ACC112 (cell line): Measurements from ENCODE around the gene CDYL.

Source experiments
- H2AFZ ChIP-seq: fragments of 200-600 bp; sonication (generic); one replicate; pipeline ENCODE4 v1.6.0; 2017; ENCODE audit warnings: antibody characterized with exemption, low read length; ENCODE audit not compliant: unreplicated experiment
- H3K27ac ChIP-seq: fragments of 200-600 bp; sonication (generic); 2 replicates; pipeline ENCODE4 v1.5.1; 2014; ENCODE audit warnings: low read depth, mild to moderate bottlenecking, antibody characterized with exemption, low read length, moderate library complexity
- H3K27me3 ChIP-seq: fragments of 200-600 bp; sonication (generic); 2 replicates; pipeline ENCODE4 v1.6.1; 2014; ENCODE audit warnings: mild to moderate bottlenecking, antibody characterized with exemption, low read length, moderate library complexity, mixed read lengths; ENCODE audit not compliant: insufficient read depth
- H3K36me3 ChIP-seq: fragments of 200-600 bp; sonication (generic); 2 replicates; pipeline ENCODE4 v1.6.1; 2016; ENCODE audit warnings: mild to moderate bottlenecking, antibody characterized with exemption, low read length, moderate library complexity, mixed read lengths; ENCODE audit not compliant: insufficient read depth
- H3K4me1 ChIP-seq: fragments of 200-600 bp; sonication (generic); one replicate; pipeline ENCODE4 v1.6.1; 2016; ENCODE audit warnings: low read length, mixed read lengths; ENCODE audit not compliant: insufficient read depth, unreplicated experiment, control insufficient read depth
- H3K4me3 ChIP-seq: fragments of 200-600 bp; sonication (generic); 2 replicates; pipeline ENCODE4 v1.5.1; 2014; ENCODE audit warnings: mild to moderate bottlenecking, low read depth, low read length
- H3K79me2 ChIP-seq: fragments of 200-600 bp; sonication (generic); one replicate; pipeline ENCODE4 v1.6.0; 2016; ENCODE audit warnings: low read length; ENCODE audit not compliant: control insufficient read depth, unreplicated experiment, insufficient read depth

The CDYL gene

DNA sequence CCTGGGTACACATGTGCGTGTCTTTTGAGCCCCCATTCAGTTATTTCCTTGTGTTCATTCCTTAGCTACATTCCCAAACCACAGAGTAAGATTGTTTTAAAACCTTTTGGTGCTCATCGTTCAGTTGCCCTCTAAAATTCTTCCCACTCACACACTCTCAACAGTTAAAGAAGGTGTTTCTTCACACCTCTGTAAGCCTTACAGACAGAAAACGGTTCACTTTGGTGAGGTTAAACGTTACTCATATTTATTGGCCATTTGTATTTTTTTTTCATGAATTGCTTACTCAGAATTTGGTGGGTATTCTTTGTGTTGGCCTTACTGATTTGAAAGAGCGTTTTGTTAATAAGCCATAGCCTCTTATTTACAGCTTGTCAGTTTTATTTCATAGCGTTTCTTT, 97.7 kb downstream of the CDYL start:
- Histone ChIP-seq H3K36me3 (no peaks in the 10 kb centered on the region), H3K27ac (no peak overlapping the region), H3K4me1 (peaks cover 13% of the 10 kb centered on the region), H2AFZ (no peak overlapping the region), H3K79me2 (peaks cover 86% of the 10 kb centered on the region), H3K4me3 (no peak overlapping the region), H3K27me3 (no peaks in the 10 kb centered on the region)

DNA sequence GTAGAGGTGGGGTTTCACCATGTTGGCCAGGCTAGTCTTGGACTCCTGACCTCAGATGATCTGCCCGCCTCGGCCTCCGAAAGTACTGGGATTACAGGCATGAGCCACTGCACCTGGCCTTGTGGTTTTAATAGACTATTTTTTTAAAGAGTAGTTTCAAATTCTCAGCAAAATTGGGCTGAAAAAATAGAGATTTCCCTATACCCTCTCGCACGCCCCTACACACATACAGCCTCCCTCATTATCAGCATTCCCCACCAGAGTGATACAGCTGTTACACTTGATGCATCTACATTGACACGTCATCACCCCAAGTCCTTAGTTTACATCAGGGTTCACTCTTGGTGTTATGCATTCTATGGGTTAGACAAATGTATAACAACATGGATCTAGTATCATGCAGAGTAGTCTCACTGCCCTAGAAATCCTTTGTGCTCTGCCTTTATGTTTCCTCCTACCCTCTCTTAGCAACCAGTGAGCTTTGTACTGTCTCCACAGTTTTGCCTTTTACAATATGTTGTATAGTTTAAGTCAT, 103.6 kb downstream of the CDYL start:
- no peaks in the 10 kb centered on the region for H3K4me1 ChIP-seq
- peaks cover 2% of the 10 kb centered on the region; the same call in 1 of the 2 replicates for H3K36me3 ChIP-seq
- no peaks in the 10 kb centered on the region for H3K27me3 ChIP-seq
- H3K4me3 ChIP-seq: no peak overlapping the region
- no peak overlapping the region for H2AFZ ChIP-seq
- peaks cover 88% of the 10 kb centered on the region for H3K79me2 ChIP-seq
- no peak overlapping the region for H3K27ac ChIP-seq

DNA sequence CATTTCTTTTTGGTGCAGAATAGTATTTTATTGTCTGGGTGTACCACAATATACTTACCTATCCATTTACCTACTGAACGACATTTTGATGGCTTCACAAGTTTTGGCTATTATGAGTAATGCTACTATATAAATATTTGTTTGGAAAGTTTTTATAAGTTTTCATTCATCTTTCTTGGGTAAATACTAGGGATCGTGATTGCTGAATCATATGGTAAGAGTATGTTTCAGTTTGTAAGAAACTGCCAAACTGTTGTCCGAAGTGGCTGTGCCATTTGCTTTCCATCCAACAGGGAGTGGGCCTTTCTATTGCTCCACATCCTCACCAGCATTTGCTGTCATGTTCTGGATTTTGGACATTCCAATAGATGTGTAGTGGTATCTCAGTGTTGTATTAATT, 104.2 kb downstream of the CDYL start:
- no peak overlapping the region for H2AFZ ChIP-seq
- peaks cover 2% of the 10 kb centered on the region; the same call in 1 of the 2 replicates for H3K36me3 ChIP-seq
- H3K79me2 ChIP-seq: peaks cover 87% of the 10 kb centered on the region
- H3K4me1 ChIP-seq: no peaks in the 10 kb centered on the region
- no peak overlapping the region for H3K4me3 ChIP-seq
- H3K27me3 ChIP-seq: no peaks in the 10 kb centered on the region
- no peak overlapping the region for H3K27ac ChIP-seq

DNA sequence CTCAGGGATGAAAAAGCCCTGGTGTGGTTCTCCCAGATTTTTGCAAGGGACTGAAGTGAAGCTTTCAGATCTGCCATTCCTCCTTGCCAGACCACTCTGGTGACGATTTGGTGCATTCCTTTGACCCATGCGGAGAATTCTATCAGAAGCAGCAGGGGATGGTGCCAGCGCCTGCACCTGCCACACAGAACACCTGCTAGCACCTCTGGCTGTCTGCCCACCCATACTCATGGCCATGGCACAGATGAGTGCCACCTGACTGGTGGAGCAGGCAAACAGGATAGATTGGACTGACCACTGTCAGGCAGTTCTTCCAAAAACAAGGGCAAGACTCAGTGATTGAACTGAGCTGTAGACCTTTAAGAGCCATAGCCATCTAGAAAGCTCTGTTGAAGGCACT, 107.1 kb downstream of the CDYL start:
- H3K4me3 ChIP-seq: no peak overlapping the region

DNA sequence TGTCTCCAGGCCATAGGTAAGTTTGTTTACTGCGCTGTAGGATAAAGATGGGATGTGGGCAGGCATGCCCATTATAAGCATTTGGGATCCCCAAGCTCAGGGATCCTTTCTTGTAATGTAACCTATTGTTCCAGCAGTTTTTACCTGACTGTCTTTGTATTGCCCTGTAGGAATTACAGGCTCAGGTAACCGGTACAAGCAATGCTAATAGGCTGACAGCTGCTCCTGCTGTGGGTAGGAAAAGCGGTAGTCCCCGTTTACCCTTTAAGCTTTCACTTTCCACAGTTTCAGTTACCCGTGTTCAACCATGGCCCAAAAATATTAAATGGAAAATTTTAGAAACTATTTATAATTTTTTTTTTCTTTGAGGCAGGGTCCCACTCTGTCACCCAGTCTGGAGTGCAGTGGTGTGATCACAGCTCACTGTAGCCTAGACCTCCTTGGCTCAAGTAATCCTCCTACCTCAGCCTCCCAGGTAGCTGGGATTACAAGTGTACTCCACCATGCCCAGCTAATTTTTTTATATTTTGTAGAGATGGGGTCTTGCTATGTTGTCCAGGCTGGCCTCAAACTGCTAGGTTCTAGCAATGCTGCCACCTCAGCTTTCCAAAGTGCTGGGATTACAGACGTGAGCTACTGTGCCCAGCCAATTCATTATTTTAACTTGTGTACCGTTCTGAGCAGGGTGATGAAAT, 108.6 kb downstream of the CDYL start:
- Histone ChIP-seq H3K4me1 (no peaks in the 10 kb centered on the region), H3K27me3 (no peaks in the 10 kb centered on the region), H2AFZ (no peak overlapping the region), H3K4me3 (no peak overlapping the region), H3K36me3 (peaks cover 2% of the 10 kb centered on the region; the same call in 1 of the 2 replicates), H3K27ac (no peak overlapping the region), H3K79me2 (peaks cover 86% of the 10 kb centered on the region)

More for the DNA sequence above, 107.1 kb downstream of the CDYL start:
- Histone ChIP-seq H3K27me3 (no peaks in the 10 kb centered on the region), H3K4me1 (no peaks in the 10 kb centered on the region), H3K27ac (no peak overlapping the region), H3K36me3 (peaks cover 2% of the 10 kb centered on the region; the same call in 1 of the 2 replicates), H3K79me2 (peaks cover 82% of the 10 kb centered on the region), H2AFZ (no peak overlapping the region)

DNA sequence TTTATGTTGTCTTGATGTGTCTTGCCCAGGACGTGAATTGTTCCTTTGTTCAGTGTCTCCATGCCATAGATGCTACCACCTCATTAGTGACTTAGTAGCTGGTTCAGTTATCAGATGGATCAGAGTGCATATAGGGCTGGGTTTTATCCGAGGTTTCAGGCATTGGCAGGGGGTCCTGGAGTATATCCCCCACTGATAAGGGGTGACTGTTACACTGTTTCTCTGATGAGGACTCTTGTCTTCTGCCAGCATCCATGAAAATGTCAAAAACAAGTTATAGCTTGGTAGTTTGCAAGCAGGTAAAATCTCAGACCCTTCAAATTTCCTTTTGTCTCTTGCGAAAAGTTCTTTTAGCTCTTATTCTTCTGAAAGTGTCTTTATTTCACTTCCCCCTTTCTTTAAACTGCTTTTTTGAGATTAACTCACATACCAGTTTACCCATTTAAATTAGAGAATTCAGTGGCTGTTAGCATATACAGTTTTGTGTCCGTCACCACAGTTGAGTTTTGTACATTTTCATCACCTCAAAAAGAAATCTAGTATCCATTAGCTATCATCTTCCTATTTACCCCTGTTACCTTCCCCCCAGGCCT, 109.2 kb downstream of the CDYL start:
- Histone ChIP-seq H3K4me1 (no peaks in the 10 kb centered on the region), H3K79me2 (peaks cover 84% of the 10 kb centered on the region), H3K4me3 (no peak overlapping the region), H3K36me3 (peaks cover 2% of the 10 kb centered on the region; the same call in 1 of the 2 replicates), H3K27ac (no peak overlapping the region), H2AFZ (no peak overlapping the region), H3K27me3 (no peaks in the 10 kb centered on the region)

DNA sequence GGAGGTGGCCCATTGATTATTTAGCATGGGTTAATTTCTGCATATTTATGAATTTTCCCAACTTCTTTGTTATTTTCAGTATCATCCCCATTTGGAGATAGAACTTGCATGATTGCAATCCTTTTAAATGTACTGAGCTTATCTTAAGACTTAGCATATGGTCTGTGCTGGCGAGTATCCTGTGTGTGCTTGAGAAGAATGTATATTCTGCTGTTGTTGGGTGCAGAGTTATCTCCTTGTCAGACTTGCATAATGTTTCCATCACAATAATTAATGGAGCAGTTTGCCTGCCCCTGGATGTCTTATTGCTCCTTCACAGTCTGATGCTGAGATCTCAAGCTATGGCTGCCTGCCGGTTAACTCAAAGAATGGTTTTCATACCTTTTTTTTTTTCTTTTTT, 112.6 kb downstream of the CDYL start:
- H2AFZ ChIP-seq: no peak overlapping the region
- H3K27me3 ChIP-seq: no peaks in the 10 kb centered on the region
- no peak overlapping the region for H3K27ac ChIP-seq
- no peaks in the 10 kb centered on the region; the same call in 1 of the 2 replicates for H3K36me3 ChIP-seq
- H3K79me2 ChIP-seq: peaks cover 52% of the 10 kb centered on the region
- H3K4me3 ChIP-seq: no peak overlapping the region
- H3K4me1 ChIP-seq: no peaks in the 10 kb centered on the region

DNA sequence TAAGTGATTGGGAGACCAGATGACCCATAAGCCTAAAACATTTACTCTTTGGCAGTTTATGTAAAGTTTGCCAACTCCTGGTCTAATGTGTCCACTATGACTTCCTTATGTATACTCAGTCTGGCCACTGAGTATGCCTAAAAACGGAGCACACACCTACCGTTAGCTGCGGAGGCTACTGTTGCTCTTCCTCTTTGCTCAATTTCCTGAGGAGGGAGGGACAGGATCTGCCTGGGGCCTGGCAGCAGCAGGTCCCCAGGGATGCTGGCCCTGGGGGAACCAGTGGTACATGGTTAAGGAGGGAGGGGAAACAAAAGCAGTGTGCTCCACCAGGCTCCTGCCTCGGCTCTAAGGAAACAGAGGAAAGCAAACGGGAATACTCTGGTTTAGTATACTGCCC, 113.5 kb downstream of the CDYL start:
- no peak overlapping the region for H2AFZ ChIP-seq
- H3K27me3 ChIP-seq: no peaks in the 10 kb centered on the region
- peaks cover 43% of the 10 kb centered on the region for H3K79me2 ChIP-seq
- H3K4me1 ChIP-seq: no peaks in the 10 kb centered on the region
- H3K36me3 ChIP-seq: no peaks in the 10 kb centered on the region; the same call in 1 of the 2 replicates
- no peak overlapping the region for H3K27ac ChIP-seq
- H3K4me3 ChIP-seq: no peak overlapping the region

DNA sequence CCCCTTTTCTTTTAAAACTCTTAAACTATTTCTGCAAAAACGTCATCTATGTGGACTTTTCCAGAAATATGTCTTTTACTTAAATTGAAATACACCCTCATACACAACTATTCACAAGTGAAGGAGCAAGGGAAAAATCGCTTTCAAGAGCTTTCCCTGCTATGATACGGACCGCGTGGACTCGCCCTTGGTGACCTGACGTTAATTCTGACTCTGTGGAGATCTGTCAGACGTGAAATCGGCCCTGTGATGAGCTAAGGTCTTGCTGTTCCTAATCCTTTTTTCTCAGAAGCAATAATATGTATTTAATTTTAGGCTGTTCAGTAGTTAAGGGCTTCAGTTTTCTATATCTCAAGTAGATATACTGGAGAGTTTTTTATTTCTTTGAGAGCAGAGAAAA, 114.0 kb downstream of the CDYL start:
- Histone ChIP-seq H3K27me3 (no peaks in the 10 kb centered on the region), H3K4me1 (no peaks in the 10 kb centered on the region), H3K79me2 (peaks cover 40% of the 10 kb centered on the region), H3K4me3 (no peak overlapping the region), H3K27ac (no peak overlapping the region), H3K36me3 (no peaks in the 10 kb centered on the region; the same call in 1 of the 2 replicates), H2AFZ (no peak overlapping the region)

DNA sequence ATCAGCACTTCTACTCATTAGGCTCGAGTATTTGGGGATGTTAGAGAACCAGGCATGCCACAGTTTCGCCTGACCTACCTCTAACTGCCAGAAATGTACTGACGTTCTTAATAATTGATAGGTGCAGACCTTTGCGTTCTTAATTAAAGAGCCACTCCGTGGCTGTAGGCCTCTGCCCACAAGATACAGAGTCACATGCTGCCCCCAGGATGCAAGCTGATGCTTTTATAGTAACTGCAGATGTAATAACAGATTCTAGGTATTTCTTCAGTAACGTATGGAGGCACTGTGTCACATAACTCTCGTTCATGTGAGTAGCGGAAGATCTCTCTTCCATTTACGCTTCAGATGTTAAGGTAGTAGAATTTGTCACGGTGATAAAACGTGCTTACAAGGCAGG, 114.4 kb downstream of the CDYL start:
- no peak overlapping the region for H3K27ac ChIP-seq
- H3K4me3 ChIP-seq: no peak overlapping the region
- H3K36me3 ChIP-seq: no peaks in the 10 kb centered on the region; the same call in 1 of the 2 replicates
- H2AFZ ChIP-seq: no peak overlapping the region
- no peaks in the 10 kb centered on the region for H3K27me3 ChIP-seq
- peaks cover 36% of the 10 kb centered on the region for H3K79me2 ChIP-seq
- no peaks in the 10 kb centered on the region for H3K4me1 ChIP-seq

DNA sequence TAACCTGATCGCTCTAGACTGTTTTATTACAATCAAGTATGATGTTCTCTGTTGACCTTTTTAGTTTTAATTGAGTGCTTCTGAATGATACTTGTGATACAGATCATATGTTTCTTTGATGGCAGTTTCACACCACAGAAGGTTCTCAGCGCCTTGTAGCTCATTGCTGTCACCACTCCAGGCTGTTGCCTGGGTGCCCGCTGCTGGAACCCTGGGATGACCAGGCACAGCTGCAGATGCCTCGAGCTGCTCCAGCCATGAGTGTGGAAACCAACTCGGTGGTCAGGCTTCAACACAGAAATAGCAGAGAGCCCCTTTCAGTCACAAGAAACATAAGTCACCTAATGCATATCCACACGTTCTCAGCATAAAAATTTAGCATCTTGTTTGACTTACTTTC, 114.9 kb downstream of the CDYL start:
- Histone ChIP-seq H2AFZ (no peak overlapping the region), H3K4me1 (no peaks in the 10 kb centered on the region), H3K79me2 (peaks cover 31% of the 10 kb centered on the region), H3K27me3 (no peaks in the 10 kb centered on the region), H3K36me3 (peaks cover 3% of the 10 kb centered on the region; the same call in 1 of the 2 replicates), H3K4me3 (no peak overlapping the region), H3K27ac (no peak overlapping the region)
